Osteocyte (in vitro differentiated cells): ENCODE data around the gene SPON1. TPM values are rescaled to one million over a fixed set of nuclear protein-coding genes. Genes with fewer than 3 reads are reported as not detected.

Source experiments
- DNase-seq: peaks from one replicate; pipeline ENCODE4 v3.0.0; 2021; ENCODE audit warnings: mixed read lengths; ENCODE audit not compliant: unreplicated experiment; ENCODE audit errors: extremely low spot score
- H3K27ac Mint-ChIP-seq: one replicate; pipeline ENCODE4 v1.8.0; 2021; ENCODE audit warnings: mild to moderate bottlenecking, mixed read lengths; ENCODE audit not compliant: unreplicated experiment
- H3K27me3 Mint-ChIP-seq: one replicate; pipeline ENCODE4 v1.8.0; 2021; ENCODE audit warnings: mixed read lengths; ENCODE audit not compliant: unreplicated experiment
- H3K36me3 Mint-ChIP-seq: one replicate; pipeline ENCODE4 v1.8.0; 2021; ENCODE audit warnings: mixed read lengths; ENCODE audit not compliant: unreplicated experiment
- H3K4me1 Mint-ChIP-seq: one replicate; pipeline ENCODE4 v1.8.0; 2021; ENCODE audit warnings: mixed read lengths; ENCODE audit not compliant: unreplicated experiment
- H3K4me3 Mint-ChIP-seq: one replicate; pipeline ENCODE4 v1.8.0; 2021; ENCODE audit warnings: mild to moderate bottlenecking, moderate library complexity, mixed read lengths; ENCODE audit not compliant: unreplicated experiment
- H3K9me3 Mint-ChIP-seq: one replicate; pipeline ENCODE4 v1.8.0; 2021; ENCODE audit warnings: mixed read lengths; ENCODE audit not compliant: unreplicated experiment
- CTCF ChIP-seq: fragments of 200-600 bp; sonication (generic); IDR thresholded peaks from 2 replicates; pipeline ENCODE4 v1.5.0; 2021; ENCODE audit warnings: antibody characterized with exemption, mild to moderate bottlenecking, moderate library complexity
- total RNA-seq: library from RNA; stranded (reverse); gene quantifications from 2 replicates; pipeline ENCODE4 v1.2.1, GENCODE V29; 2021

Gene SPON1
- total RNA-seq, 1 donor from 2014 or later: 0.05 TPM

GRCh38 chr11:14184028-14184940 is 221.8 kb downstream of the SPON1 start:
- no peaks in the 10 kb centered on the region for H3K9me3 Mint-ChIP-seq
- peaks cover 18% of the 10 kb centered on the region for H3K27me3 Mint-ChIP-seq
- no peak overlapping the region for H3K4me3 Mint-ChIP-seq
- no peak for TF ChIP-seq CTCF
- no peaks in the 10 kb centered on the region for H3K36me3 Mint-ChIP-seq
- no peaks in the 10 kb centered on the region for H3K4me1 Mint-ChIP-seq
- H3K27ac Mint-ChIP-seq: no peak overlapping the region
- no peak for DNase-seq

GRCh38 chr11:14185461-14185860 is 222.9 kb downstream of the SPON1 start:
- Mint-ChIP-seq H3K9me3 (no peaks in the 10 kb centered on the region), H3K27ac (no peak overlapping the region), H3K4me1 (no peaks in the 10 kb centered on the region), H3K27me3 (peaks cover 17% of the 10 kb centered on the region), H3K4me3 (no peak overlapping the region), H3K36me3 (no peaks in the 10 kb centered on the region)
- no peak for DNase-seq
- TF ChIP-seq CTCF: no peak

GRCh38 chr11:14186046-14186775 is 223.7 kb downstream of the SPON1 start:
- Mint-ChIP-seq H3K4me1 (no peaks in the 10 kb centered on the region), H3K9me3 (no peaks in the 10 kb centered on the region), H3K4me3 (no peak overlapping the region), H3K27me3 (peaks cover 14% of the 10 kb centered on the region), H3K36me3 (no peaks in the 10 kb centered on the region), H3K27ac (no peak overlapping the region)
- no peak for TF ChIP-seq CTCF
- DNase-seq: no peak

- Mint-ChIP-seq H3K4me3 (no peak overlapping the region), H3K27ac (no peak overlapping the region), H3K27me3 (peaks cover 6% of the 10 kb centered on the region), H3K4me1 (no peaks in the 10 kb centered on the region), H3K9me3 (no peaks in the 10 kb centered on the region), H3K36me3 (no peaks in the 10 kb centered on the region)
- TF ChIP-seq CTCF: no peak
- no peak for DNase-seq
These were observed 227.4 kb downstream of the SPON1 start for GRCh38 chr11:14189874-14190273.
